ENCODE results near the gene SYT5.

- TF ChIP-seq, protein P1, sequence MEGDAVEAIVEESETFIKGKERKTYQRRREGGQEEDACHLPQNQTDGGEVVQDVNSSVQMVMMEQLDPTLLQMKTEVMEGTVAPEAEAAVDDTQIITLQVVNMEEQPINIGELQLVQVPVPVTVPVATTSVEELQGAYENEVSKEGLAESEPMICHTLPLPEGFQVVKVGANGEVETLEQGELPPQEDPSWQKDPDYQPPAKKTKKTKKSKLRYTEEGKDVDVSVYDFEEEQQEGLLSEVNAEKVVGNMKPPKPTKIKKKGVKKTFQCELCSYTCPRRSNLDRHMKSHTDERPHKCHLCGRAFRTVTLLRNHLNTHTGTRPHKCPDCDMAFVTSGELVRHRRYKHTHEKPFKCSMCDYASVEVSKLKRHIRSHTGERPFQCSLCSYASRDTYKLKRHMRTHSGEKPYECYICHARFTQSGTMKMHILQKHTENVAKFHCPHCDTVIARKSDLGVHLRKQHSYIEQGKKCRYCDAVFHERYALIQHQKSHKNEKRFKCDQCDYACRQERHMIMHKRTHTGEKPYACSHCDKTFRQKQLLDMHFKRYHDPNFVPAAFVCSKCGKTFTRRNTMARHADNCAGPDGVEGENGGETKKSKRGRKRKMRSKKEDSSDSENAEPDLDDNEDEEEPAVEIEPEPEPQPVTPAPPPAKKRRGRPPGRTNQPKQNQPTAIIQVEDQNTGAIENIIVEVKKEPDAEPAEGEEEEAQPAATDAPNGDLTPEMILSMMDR (IDR thresholded peaks at IDR 0.05) = no peak
- TF ChIP-seq POLR2A (IDR thresholded peaks at IDR 0.05) = no peak
Measured at GRCh38 chr19:55188625-55189024, 8.5 kb upstream of the SYT5 start.
